HCT116 (cell line): Measurements from ENCODE around the gene THAP10. TPM values are rescaled to one million over a fixed set of nuclear protein-coding genes. Genes with fewer than 3 reads are reported as not detected.

ENCODE experiments used
- ATAC-seq: fragments of 200-7000 bp; cut with Tn5 transposase; 2 replicates; pipeline ENCODE4 v1.9.1; 2020; ENCODE audit warnings: mild to moderate bottlenecking, moderate library complexity
- BruUV-seq: library from RNA; stranded (reverse); fragments of 400-500 nt; replicated peaks from 2 replicates; lab custom pipeline; 2021; lab: Mats Ljungman, UMichigan
- CTCF ChIA-PET: fragments of 300-600 bp; sonication (Branson Sonifier 250); formaldehyde crosslinking; loops from one replicate; lab custom pipeline; 2021; ENCODE audit warnings: antibody characterized with exemption; lab: Charles Lee
- POLR2A ChIA-PET: fragments of 300-600, 350-600 bp; sonication (Branson Sonifier 250); formaldehyde crosslinking; loops from one replicate; lab custom pipeline; 2021; ENCODE audit warnings: antibody characterized with exemption; lab: Charles Lee
- RAD21 ChIA-PET, 2 experiments: fragments of 300-600 bp; sonication (Branson Sonifier 250); formaldehyde crosslinking; loops; one replicate each; lab custom pipeline; 2023; ENCODE audit warnings: low total read pairs in 2 of 2; ENCODE audit not compliant: uncharacterized antibody in 2 of 2, unreplicated experiment in 2 of 2, low non-redundant PET in 1 of 2; lab: Charles Lee
- DNase-seq: peaks from one replicate; pipeline ENCODE4 v3.0.0-alpha.2; 2010; ENCODE audit warnings: low read depth, low spot score
- H2AFZ ChIP-seq: fragments of 200-600 bp; shearing (Covaris generic), sonication (generic); 2 replicates; pipeline ENCODE4 v1.6.1; 2017; ENCODE audit warnings: low read depth, mixed run types, mixed read lengths, antibody characterized with exemption, low read length; ENCODE audit not compliant: poor library complexity, severe bottlenecking
- H3K27ac ChIP-seq: 2 replicates; pipeline ENCODE4 v1.5.1; 2012; ENCODE audit warnings: low read depth, low read length
- H3K27me3 ChIP-seq: fragments of 200-600 bp; sonication (generic); 2 replicates; pipeline ENCODE4 v1.6.1; 2016; ENCODE audit warnings: mixed run types, low read length, mixed read lengths; ENCODE audit not compliant: insufficient read depth
- H3K36me3 ChIP-seq, 2 experiments: fragments of 200-500 bp in 1 of 2; fragments of 200-600 bp in 1 of 2; sonication (Bioruptor generic) in 1 of 2; sonication (generic) in 1 of 2; 2 replicates each; pipeline versions ENCODE4 v1.5.1 to v1.6.1; 2014 to 2016; ENCODE audit warnings: low read length in 2 of 2, inconsistent platforms in 1 of 2, mixed read lengths in 1 of 2, mixed run types in 1 of 2; ENCODE audit not compliant: insufficient read depth in 2 of 2, control insufficient read depth in 1 of 2
- H3K4me1 ChIP-seq, 2 experiments: fragments of 200-600 bp in 1 of 2; sonication (generic) in 1 of 2; 2 replicates each; pipeline versions ENCODE4 v1.5.1 to v1.6.1; 2012 to 2017; ENCODE audit warnings: low read length in 2 of 2, inconsistent platforms in 1 of 2, mild to moderate bottlenecking in 1 of 2, mixed read lengths in 1 of 2, mixed run types in 1 of 2, moderate library complexity in 1 of 2; ENCODE audit not compliant: insufficient read depth in 2 of 2, control insufficient read depth in 1 of 2
- H3K4me2 ChIP-seq: fragments of 200-600 bp; sonication (generic); 2 replicates; pipeline ENCODE4 v1.6.1; 2017; ENCODE audit warnings: mixed run types, low read length, mixed read lengths
- H3K4me3 ChIP-seq, 2 experiments: fragments of 200-600 bp in 1 of 2; sonication (generic) in 1 of 2; replicated peaks in 1 of 2; 2 replicates each; pipeline ENCODE4 v1.5.1; 2011 to 2016; ENCODE audit warnings: low read length in 2 of 2, control low read depth in 1 of 2, low read depth in 1 of 2, mild to moderate bottlenecking in 1 of 2, mixed read lengths in 1 of 2, mixed run types in 1 of 2
- H3K79me2 ChIP-seq: fragments of 200-600 bp; sonication (generic); 2 replicates; pipeline ENCODE4 v1.6.1; 2017; ENCODE audit warnings: mild to moderate bottlenecking, mixed run types, low read length, moderate library complexity, mixed read lengths; ENCODE audit not compliant: insufficient read depth
- H3K9ac ChIP-seq: fragments of 200-600 bp; sonication (generic); 2 replicates; pipeline ENCODE4 v1.6.1; 2016; ENCODE audit warnings: low read length, mixed read lengths
- H3K9me2 ChIP-seq: fragments of 200-600 bp; sonication (generic), shearing (Covaris generic); 2 replicates; pipeline ENCODE4 v1.6.1; 2017; ENCODE audit warnings: mixed run types, mild to moderate bottlenecking, moderate library complexity; ENCODE audit not compliant: insufficient read depth
- H3K9me3 ChIP-seq, 2 experiments: fragments of 200-500 bp in 1 of 2; fragments of 200-600 bp in 1 of 2; sonication (Bioruptor generic) in 1 of 2; sonication (generic) in 1 of 2; 2 replicates each; pipeline ENCODE4 v1.6.1; 2014 to 2017; ENCODE audit warnings: low read length in 2 of 2, mixed read lengths in 2 of 2, inconsistent platforms in 1 of 2, low read depth in 1 of 2, mild to moderate bottlenecking in 1 of 2, mixed run types in 1 of 2, moderate library complexity in 1 of 2; ENCODE audit not compliant: control insufficient read depth in 1 of 2, insufficient read depth in 1 of 2
- H4K20me1 ChIP-seq: fragments of 200-600 bp; sonication (generic), shearing (Covaris generic); 2 replicates; pipeline ENCODE4 v1.6.1; 2017; ENCODE audit warnings: mixed run types, mild to moderate bottlenecking, moderate library complexity; ENCODE audit not compliant: insufficient read depth
- CBX3 ChIP-seq: IDR thresholded peaks from 2 replicates; pipeline ENCODE4 v1.6.1; 2012; ENCODE audit warnings: low read depth
- CEBPB ChIP-seq: IDR thresholded peaks from 2 replicates; pipeline ENCODE4 v1.6.1; 2012; ENCODE audit warnings: low read depth
- ELF1 ChIP-seq: IDR thresholded peaks from 2 replicates; pipeline ENCODE4 v1.6.1; 2012; ENCODE audit warnings: low read depth, borderline replicate concordance
- EZH2 ChIP-seq: fragments of 200-600 bp; sonication (generic); IDR thresholded peaks from 2 replicates; pipeline ENCODE4 v1.6.1; 2017; ENCODE audit warnings: antibody characterized with exemption, mixed run types
- EZH2phosphoT487 ChIP-seq: fragments of 200-600 bp; IDR thresholded peaks from 2 replicates; pipeline ENCODE4 v1.6.1; 2018; ENCODE audit warnings: antibody characterized with exemption, borderline replicate concordance
- FOSL1 ChIP-seq: IDR thresholded peaks from 2 replicates; pipeline ENCODE4 v1.6.1; 2012; ENCODE audit warnings: low read depth
- RAD21 ChIP-seq: IDR thresholded peaks from 2 replicates; pipeline ENCODE4 v1.6.1; 2012; ENCODE audit warnings: low read depth, mild to moderate bottlenecking
- REST ChIP-seq: IDR thresholded peaks from 2 replicates; pipeline ENCODE4 v1.6.1; 2012; ENCODE audit warnings: low read depth
- SIN3A ChIP-seq: IDR thresholded peaks from 2 replicates; pipeline ENCODE4 v1.6.1; 2012; ENCODE audit warnings: low read depth
- SRF ChIP-seq: IDR thresholded peaks from 2 replicates; pipeline ENCODE4 v1.6.1; 2012; ENCODE audit warnings: low read depth
- TCF7L2 ChIP-seq: IDR thresholded peaks from 2 replicates; pipeline ENCODE4 v1.7.0; 2011; ENCODE audit warnings: borderline replicate concordance, inconsistent platforms; ENCODE audit not compliant: insufficient read depth, insufficient read length; ENCODE audit errors: extremely low read depth
- YY1 ChIP-seq: IDR thresholded peaks from 2 replicates; pipeline ENCODE4 v1.6.1; 2011; ENCODE audit warnings: low read length, low read depth, moderate library complexity, mild to moderate bottlenecking; ENCODE audit not compliant: insufficient replicate concordance; ENCODE audit errors: extremely low read depth
- intact Hi-C: fragments of 100-400 bp; cut with micrococcal nuclease; formaldehyde crosslinking; loops from 2 replicates; pipeline ENCODE4 v1.10.0; 2022
- total RNA-seq: library from RNA; stranded (reverse); gene quantifications from one replicate; pipeline ENCODE4 v1.2.1, GENCODE V29; 2021; ENCODE audit not compliant: unreplicated experiment
- TF ChIP-seq, protein P1 (sequence below): IDR thresholded peaks from 2 replicates; pipeline ENCODE4 v1.6.1; 2011; ENCODE audit warnings: mild to moderate bottlenecking, low read length, moderate library complexity; ENCODE audit not compliant: insufficient replicate concordance; ENCODE audit errors: extremely low read depth
- TF ChIP-seq, protein P2 (sequence below): IDR thresholded peaks from 2 replicates; pipeline ENCODE4 v1.6.1; 2012
- TF ChIP-seq, protein P3 (sequence below), 3 experiments: fragments of 200-600 bp in 1 of 3; sonication (generic) in 1 of 3; IDR thresholded peaks in 2 of 3; conservative IDR thresholded peaks in 1 of 3; 2 replicates each; pipeline ENCODE4 v1.5.1; 2012 to 2017; ENCODE audit warnings: low read depth in 2 of 3, low read length in 2 of 3, antibody characterized with exemption in 1 of 3, borderline replicate concordance in 1 of 3, control low read depth in 1 of 3, mild to moderate bottlenecking in 1 of 3, mixed read lengths in 1 of 3, mixed run types in 1 of 3, moderate library complexity in 1 of 3; ENCODE audit not compliant: insufficient read depth in 1 of 3

The THAP10 gene
- total RNA-seq, 1 experiment from 2014 or later: 2.8 TPM

- TF ChIP-seq RAD21 (no peak), ELF1 (no peak), CBX3 (no peak), REST (no peak), SRF (no peak), CEBPB (no peak), TCF7L2 (no peak), FOSL1 (no peak), EZH2 (no peak), EZH2phosphoT487 (no peak), YY1 (no peak), SIN3A (no peak)
- TF ChIP-seq, protein P1, sequence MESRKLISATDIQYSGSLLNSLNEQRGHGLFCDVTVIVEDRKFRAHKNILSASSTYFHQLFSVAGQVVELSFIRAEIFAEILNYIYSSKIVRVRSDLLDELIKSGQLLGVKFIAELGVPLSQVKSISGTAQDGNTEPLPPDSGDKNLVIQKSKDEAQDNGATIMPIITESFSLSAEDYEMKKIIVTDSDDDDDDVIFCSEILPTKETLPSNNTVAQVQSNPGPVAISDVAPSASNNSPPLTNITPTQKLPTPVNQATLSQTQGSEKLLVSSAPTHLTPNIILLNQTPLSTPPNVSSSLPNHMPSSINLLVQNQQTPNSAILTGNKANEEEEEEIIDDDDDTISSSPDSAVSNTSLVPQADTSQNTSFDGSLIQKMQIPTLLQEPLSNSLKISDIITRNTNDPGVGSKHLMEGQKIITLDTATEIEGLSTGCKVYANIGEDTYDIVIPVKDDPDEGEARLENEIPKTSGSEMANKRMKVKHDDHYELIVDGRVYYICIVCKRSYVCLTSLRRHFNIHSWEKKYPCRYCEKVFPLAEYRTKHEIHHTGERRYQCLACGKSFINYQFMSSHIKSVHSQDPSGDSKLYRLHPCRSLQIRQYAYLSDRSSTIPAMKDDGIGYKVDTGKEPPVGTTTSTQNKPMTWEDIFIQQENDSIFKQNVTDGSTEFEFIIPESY: no peak
- TF ChIP-seq, protein P2, sequence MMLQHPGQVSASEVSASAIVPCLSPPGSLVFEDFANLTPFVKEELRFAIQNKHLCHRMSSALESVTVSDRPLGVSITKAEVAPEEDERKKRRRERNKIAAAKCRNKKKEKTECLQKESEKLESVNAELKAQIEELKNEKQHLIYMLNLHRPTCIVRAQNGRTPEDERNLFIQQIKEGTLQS: no peak
- TF ChIP-seq, protein P3, sequence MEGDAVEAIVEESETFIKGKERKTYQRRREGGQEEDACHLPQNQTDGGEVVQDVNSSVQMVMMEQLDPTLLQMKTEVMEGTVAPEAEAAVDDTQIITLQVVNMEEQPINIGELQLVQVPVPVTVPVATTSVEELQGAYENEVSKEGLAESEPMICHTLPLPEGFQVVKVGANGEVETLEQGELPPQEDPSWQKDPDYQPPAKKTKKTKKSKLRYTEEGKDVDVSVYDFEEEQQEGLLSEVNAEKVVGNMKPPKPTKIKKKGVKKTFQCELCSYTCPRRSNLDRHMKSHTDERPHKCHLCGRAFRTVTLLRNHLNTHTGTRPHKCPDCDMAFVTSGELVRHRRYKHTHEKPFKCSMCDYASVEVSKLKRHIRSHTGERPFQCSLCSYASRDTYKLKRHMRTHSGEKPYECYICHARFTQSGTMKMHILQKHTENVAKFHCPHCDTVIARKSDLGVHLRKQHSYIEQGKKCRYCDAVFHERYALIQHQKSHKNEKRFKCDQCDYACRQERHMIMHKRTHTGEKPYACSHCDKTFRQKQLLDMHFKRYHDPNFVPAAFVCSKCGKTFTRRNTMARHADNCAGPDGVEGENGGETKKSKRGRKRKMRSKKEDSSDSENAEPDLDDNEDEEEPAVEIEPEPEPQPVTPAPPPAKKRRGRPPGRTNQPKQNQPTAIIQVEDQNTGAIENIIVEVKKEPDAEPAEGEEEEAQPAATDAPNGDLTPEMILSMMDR (IDR thresholded peaks at IDR 0.05 in 2 of 3, conservative IDR thresholded peaks at IDR 0.05 in 1 of 3; ENCODE audit: borderline replicate concordance in 1 of 3, insufficient read depth in 1 of 3, low read depth in 2 of 3, low read length in 2 of 3): no peak
- no peak overlapping the region for H2AFZ ChIP-seq
- ChIA-PET RAD21 (no interaction called here), CTCF (interaction anchor here (1.1 to 1.9 kb wide), 2 partner anchors 19 to 31 kb away, joined by 3 to 8 read pairs; no protein-coding TSS in a partner anchor), POLR2A (interaction anchor here (1.9 to 2.7 kb wide), 2 partner anchors 14 to 31 kb away, joined by 5 to 8 read pairs; no protein-coding TSS in a partner anchor)
- BruUV-seq: no TSS peak
- intact Hi-C loops: no loop called here
- ATAC-seq (no peak), DNase-seq (no peak)
- H3K4me3 ChIP-seq: no peak overlapping the region
- no peak overlapping the region for H3K27ac ChIP-seq
- H4K20me1 ChIP-seq: no peaks in the 10 kb centered on the region
- no peak overlapping the region for H3K9ac ChIP-seq
- H3K4me2 ChIP-seq: no peak overlapping the region
- no peaks in the 10 kb centered on the region for H3K9me3 ChIP-seq
- 0 out of 4 replicates have a peak, but pooled peaks cover 0 to 2% of the 10 kb centered on the region in 2 experiments for H3K36me3 ChIP-seq
- H3K9me2 ChIP-seq: no peaks in the 10 kb centered on the region
- H3K79me2 ChIP-seq: no peaks in the 10 kb centered on the region
- no peaks in the 10 kb centered on the region for H3K27me3 ChIP-seq
- peaks cover 4 to 22% of the 10 kb centered on the region in 2 experiments; a peak in 2 of 4 replicates for H3K4me1 ChIP-seq
These were observed 36.5 kb downstream of the THAP10 start for GRCh38 chr15:70855764-70856163.
